NT2/D1 (cell line): ENCODE measurements around the gene LHFPL6.

ENCODE experiments used
- DNase-seq: peaks from one replicate; pipeline ENCODE4 v3.0.0-alpha.2; 2011; ENCODE audit warnings: low read depth, low spot score
- H3K27me3 ChIP-seq: 2 replicates; pipeline ENCODE4 v1.6.0; 2011; ENCODE audit warnings: mild to moderate bottlenecking; ENCODE audit not compliant: insufficient read length, insufficient read depth
- H3K36me3 ChIP-seq: 2 replicates; pipeline ENCODE4 v1.6.1; 2011; ENCODE audit warnings: mild to moderate bottlenecking, low read length, mixed read lengths; ENCODE audit not compliant: insufficient read depth, insufficient read length
- H3K4me1 ChIP-seq: 2 replicates; pipeline ENCODE4 v1.5.1; 2011; ENCODE audit not compliant: insufficient read depth, insufficient read length
- H3K4me3 ChIP-seq: 2 replicates; pipeline ENCODE4 v1.5.1; 2011; ENCODE audit warnings: low read depth; ENCODE audit not compliant: insufficient read length
- H3K9ac ChIP-seq: 2 replicates; pipeline ENCODE4 v1.6.0; 2011; ENCODE audit warnings: low read depth; ENCODE audit not compliant: insufficient read length
- H3K9me3 ChIP-seq: 2 replicates; pipeline ENCODE4 v1.5.1; 2011; ENCODE audit warnings: mild to moderate bottlenecking, low read length; ENCODE audit not compliant: insufficient read depth
- SUZ12 ChIP-seq: IDR thresholded peaks from 2 replicates; pipeline ENCODE4 v1.6.1; 2011; ENCODE audit not compliant: insufficient read length, insufficient read depth; ENCODE audit errors: extremely low read depth
- YY1 ChIP-seq: IDR thresholded peaks from 2 replicates; pipeline ENCODE4 v1.6.1; 2011; ENCODE audit not compliant: insufficient read length, insufficient read depth
- ZNF274 ChIP-seq: IDR thresholded peaks from 2 replicates; pipeline ENCODE4 v1.6.1; 2011; ENCODE audit warnings: mild to moderate bottlenecking, low read depth, low read length

The LHFPL6 gene

GRCh38 chr13:39512687-39513086, 90.3 kb downstream of the LHFPL6 start:
- Histone ChIP-seq H3K36me3 (no peaks in the 10 kb centered on the region), H3K4me3 (no peak overlapping the region), H3K4me1 (no peaks in the 10 kb centered on the region), H3K9ac (no peak overlapping the region), H3K9me3 (peaks cover 6% of the 10 kb centered on the region), H3K27me3 (no peaks in the 10 kb centered on the region)
- DNase-seq, result no peak
- TF ChIP-seq ZNF274, result no peak
- no peak for TF ChIP-seq YY1
- TF ChIP-seq SUZ12, result no peak

- H3K27me3 ChIP-seq, result no peaks in the 10 kb centered on the region
- DNase-seq, result no peak
- no peaks in the 10 kb centered on the region for H3K36me3 ChIP-seq
- no peak overlapping the region for H3K4me3 ChIP-seq
- H3K9me3 ChIP-seq, result peaks cover 6% of the 10 kb centered on the region
- no peaks in the 10 kb centered on the region for H3K4me1 ChIP-seq
- TF ChIP-seq SUZ12 (no peak), ZNF274 (no peak), YY1 (no peak)
- no peak overlapping the region for H3K9ac ChIP-seq
These were observed 92.7 kb downstream of the LHFPL6 start for GRCh38 chr13:39510316-39510695.

GRCh38 chr13:39509616-39510315, 93.2 kb downstream of the LHFPL6 start:
- H3K9me3 ChIP-seq, result peaks cover 6% of the 10 kb centered on the region
- no peak overlapping the region for H3K4me3 ChIP-seq
- H3K9ac ChIP-seq, result no peak overlapping the region
- H3K27me3 ChIP-seq, result no peaks in the 10 kb centered on the region
- DNase-seq, result no peak
- H3K4me1 ChIP-seq, result no peaks in the 10 kb centered on the region
- H3K36me3 ChIP-seq, result no peaks in the 10 kb centered on the region
- TF ChIP-seq SUZ12, result no peak

- DNase-seq, result no peak
- H3K27me3 ChIP-seq, result no peaks in the 10 kb centered on the region
- no peaks in the 10 kb centered on the region for H3K4me1 ChIP-seq
- H3K36me3 ChIP-seq, result no peaks in the 10 kb centered on the region
- TF ChIP-seq ZNF274, result no peak
- TF ChIP-seq YY1, result no peak
- no peak for TF ChIP-seq SUZ12
- H3K9ac ChIP-seq, result no peak overlapping the region
- H3K4me3 ChIP-seq, result no peak overlapping the region
- H3K9me3 ChIP-seq, result peaks cover 6% of the 10 kb centered on the region
These were observed 96.2 kb downstream of the LHFPL6 start for GRCh38 chr13:39506559-39507390.

- Histone ChIP-seq H3K36me3 (no peaks in the 10 kb centered on the region), H3K4me1 (no peaks in the 10 kb centered on the region), H3K27me3 (no peaks in the 10 kb centered on the region), H3K9me3 (peaks cover 6% of the 10 kb centered on the region), H3K9ac (no peak overlapping the region), H3K4me3 (no peak overlapping the region)
- TF ChIP-seq SUZ12 (no peak), YY1 (no peak), ZNF274 (no peak)
- no peak for DNase-seq
These were observed 97.8 kb downstream of the LHFPL6 start for GRCh38 chr13:39505151-39505550.

GRCh38 chr13:39503048-39503447, 99.9 kb downstream of the LHFPL6 start:
- Histone ChIP-seq H3K4me1 (no peaks in the 10 kb centered on the region), H3K27me3 (no peaks in the 10 kb centered on the region), H3K36me3 (no peaks in the 10 kb centered on the region), H3K4me3 (no peak overlapping the region), H3K9ac (no peak overlapping the region), H3K9me3 (no peaks in the 10 kb centered on the region)
- DNase-seq, result no peak
- TF ChIP-seq SUZ12 (no peak), ZNF274 (no peak), YY1 (no peak)

- H3K36me3 ChIP-seq, result no peaks in the 10 kb centered on the region
- H3K4me3 ChIP-seq, result no peak overlapping the region
- no peaks in the 10 kb centered on the region for H3K27me3 ChIP-seq
- H3K4me1 ChIP-seq, result no peaks in the 10 kb centered on the region
- H3K9ac ChIP-seq, result no peak overlapping the region
- no peak for DNase-seq
- no peak for TF ChIP-seq SUZ12
- no peak for TF ChIP-seq YY1
- TF ChIP-seq ZNF274, result no peak
- no peaks in the 10 kb centered on the region for H3K9me3 ChIP-seq
These were observed 101.2 kb downstream of the LHFPL6 start for GRCh38 chr13:39501702-39502324.
